HG03066 (cell line): Measurements from ENCODE around the gene PZP.
"Not testable (repeated sequence)": the region's sequence is repeated elsewhere in the genome, so short reads cannot be mapped to it uniquely, and the experiment has no call there.

Source experiments
- ATAC-seq: cut with Tn5 transposase; IDR thresholded peaks from one replicate; pipeline ENCODE4 v1.9.1; 2021; ENCODE audit warnings: low read depth; ENCODE audit not compliant: unreplicated experiment

PZP gene

GRCh38 chr12:9198012-9198411 lies 10.2 kb downstream of the PZP start:
- ATAC-seq: no peak

- ATAC-seq: no peak
Measured at GRCh38 chr12:9184276-9184675, 23.9 kb downstream of the PZP start.

DNA sequence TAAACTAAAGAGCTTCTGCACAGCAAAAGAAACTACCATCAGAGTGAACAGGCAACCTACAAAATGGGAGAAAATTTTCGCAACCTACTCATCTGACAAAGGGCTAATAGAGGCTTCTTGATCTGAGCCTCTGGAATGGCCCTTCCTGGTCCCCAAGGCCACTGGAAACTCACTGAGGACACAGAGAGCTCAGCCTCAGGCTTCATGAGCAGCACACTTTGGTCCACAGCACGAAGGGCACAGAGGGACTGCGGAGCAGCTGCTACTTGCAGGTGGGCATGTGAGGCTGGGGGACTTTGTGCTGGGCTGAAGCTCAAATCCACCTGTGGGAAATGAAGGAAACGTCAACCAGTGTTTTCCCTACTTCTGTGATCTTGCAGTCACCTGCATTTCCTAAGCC lies 27.4 kb downstream of the PZP start:
- ATAC-seq: no peak

GRCh38 chr12:9179781-9180180 lies 28.4 kb downstream of the PZP start:
- no peak for ATAC-seq

- ATAC-seq: no peak
Measured at GRCh38 chr12:9169979-9170634, 38.1 kb downstream of the PZP start.

DNA sequence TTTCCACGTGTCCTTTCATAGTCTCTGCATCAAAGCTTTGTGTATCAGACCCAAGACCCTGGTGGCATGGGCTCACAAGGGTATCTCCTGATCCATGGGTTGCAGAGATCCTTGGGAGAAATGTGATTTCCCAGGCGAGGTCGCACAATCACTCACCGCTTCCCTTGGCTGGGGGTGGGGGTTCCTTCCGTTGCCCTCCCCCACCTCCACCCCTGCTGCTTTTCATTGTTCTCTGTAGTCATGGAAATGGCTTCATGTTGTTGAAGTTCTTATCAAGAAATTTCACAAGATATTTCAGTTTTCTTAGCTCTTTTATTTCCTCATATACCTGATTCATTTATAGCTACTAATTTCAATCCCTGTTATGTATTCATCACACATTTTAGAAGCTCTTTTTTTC lies 40.9 kb downstream of the PZP start:
- ATAC-seq: not testable (repeated sequence)

- ATAC-seq: no peak
Measured at GRCh38 chr12:9163392-9163791, 44.8 kb downstream of the PZP start.

DNA sequence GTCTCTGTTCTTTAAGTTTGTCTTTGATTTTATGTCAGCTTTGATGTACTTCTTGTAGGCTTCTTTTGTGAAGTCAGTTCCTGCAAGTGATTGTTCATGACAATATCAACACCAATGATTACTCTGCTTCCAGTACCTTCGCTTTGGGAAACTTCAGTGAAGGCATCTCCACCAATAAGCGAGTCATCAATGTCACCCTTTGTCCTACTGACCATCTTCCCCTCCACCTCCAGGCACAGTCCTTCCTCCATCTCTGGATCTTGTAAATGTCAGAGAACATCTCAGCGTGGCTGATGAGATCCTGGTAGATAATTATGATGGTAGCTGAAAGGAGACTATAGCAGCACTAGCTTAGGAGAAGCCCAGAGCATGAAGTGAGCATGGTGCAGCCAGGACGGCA lies 52.1 kb downstream of the PZP start:
- no peak for ATAC-seq

DNA sequence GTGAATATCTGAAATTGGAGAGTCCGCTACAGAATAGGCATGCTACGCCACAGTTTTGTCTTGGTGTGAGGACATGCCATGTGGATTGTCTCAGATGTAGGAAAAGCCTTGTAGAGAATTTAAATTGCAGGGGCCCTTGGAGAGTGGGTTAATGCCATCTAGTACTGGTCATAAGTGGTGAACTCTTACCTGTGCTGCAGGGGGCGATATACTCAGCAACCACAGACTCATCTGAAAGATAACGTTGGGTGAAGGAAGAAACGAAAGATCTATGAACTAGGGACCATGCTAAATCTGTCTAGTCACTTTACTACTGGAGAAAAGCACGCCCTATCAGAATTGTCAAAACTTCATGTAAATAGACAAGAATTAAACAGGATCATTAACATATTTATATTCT lies 58.8 kb downstream of the PZP start:
- no peak for ATAC-seq

DNA sequence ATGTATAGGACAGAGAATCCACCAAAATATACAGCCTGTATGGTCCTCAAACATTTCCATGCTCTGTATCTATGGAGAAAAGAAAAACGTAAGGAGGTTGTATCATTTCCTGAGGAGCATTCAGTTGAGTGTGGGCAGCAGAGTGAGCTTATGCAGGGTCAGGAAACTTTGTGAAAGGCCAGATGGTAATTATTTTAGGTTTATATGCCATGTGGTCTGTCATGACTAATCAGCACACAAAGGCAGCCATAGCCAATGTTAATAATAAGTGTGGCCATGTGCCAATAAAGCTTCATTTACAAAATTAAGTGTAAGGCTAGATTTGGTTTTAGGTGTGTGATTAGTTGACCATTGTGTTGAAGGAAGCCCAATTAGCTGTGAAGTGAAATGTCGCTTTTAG lies 59.3 kb downstream of the PZP start:
- no peak for ATAC-seq

GRCh38 chr12:9147461-9147860 lies 60.7 kb downstream of the PZP start:
- ATAC-seq: no peak

DNA sequence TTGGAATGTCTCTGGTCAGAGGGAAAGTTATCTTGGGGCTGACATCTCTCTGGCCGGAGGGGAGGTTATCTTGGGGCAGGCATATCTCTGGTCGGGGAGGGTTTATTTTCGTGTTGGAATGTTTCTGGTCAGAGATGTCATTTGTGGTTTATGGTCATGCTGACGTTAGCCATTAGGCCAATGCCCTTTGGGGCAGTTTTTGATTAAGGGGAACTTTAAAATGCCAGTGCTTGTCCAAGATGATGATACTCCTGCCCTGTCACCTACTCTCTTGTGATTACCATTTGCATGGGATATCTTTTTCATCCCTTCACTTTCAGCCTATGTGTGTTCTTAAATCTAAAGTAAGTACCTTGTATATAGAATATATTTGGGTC lies 63.5 kb downstream of the PZP start:
- no peak for ATAC-seq

DNA sequence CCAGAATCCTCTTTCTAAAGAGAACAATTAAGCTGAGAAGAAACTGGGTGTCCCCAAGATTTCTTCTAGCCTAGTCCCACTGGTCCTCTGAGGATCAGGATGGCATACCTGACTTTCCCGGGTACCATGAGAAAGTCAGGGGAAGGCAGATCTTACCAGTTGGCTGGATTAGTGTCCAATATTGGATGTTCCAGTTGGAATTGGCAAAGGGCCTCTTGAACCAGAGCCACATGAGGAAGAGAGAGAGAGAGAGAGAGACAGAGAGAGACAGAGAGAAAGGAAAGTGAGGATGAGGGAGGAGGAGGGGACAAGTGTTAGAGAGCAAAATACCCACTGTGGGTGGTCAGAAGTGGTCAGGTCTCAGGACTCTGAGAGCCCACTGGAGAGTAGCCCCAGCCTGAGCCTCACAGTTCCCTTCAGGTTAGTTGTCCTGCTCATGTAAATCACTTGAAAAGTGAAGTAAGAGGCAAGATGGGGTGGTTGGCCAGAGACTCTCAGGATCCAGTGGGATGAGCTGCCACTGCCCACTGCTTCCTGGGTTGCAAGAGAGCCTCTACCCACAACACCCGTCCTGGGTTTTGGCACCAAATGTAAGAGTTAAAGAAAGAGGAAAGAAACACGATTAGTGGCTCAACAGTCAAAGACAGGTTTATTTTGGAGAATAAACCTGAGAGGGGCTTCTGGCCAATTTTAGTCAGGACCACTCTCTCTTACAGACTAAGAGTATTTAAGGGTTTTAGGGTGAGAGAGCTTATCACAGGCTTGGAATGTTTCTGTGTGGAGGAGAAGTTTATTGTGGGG lies 64.1 kb downstream of the PZP start:
- ATAC-seq: no peak

DNA sequence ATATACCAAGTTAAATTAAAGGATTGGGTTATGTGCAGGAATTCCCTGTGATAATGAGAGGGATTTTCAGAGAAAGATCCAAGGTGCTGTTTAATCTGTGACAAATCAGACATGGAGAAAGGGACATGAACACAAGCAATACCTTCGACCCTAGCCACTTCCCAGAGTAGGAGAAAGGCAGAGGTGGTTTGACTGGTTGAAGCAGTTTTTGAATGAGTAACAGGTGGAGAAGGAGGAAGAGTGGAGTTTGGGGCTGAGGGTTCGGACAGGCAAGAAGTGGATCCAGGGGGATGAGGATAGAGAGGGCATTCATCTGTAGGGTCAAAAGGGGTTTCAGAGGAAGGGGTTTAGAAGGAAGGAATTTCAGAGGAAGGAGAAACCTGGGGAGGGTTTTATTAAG lies 65.1 kb downstream of the PZP start:
- ATAC-seq: no peak

- ATAC-seq: not testable (repeated sequence)
Measured at GRCh38 chr12:9139588-9140290, 68.5 kb downstream of the PZP start.

- ATAC-seq: no peak
Measured at GRCh38 chr12:9135903-9136310, 72.3 kb downstream of the PZP start.

- ATAC-seq: no peak
Measured at GRCh38 chr12:9134981-9135628, 73.1 kb downstream of the PZP start.

DNA sequence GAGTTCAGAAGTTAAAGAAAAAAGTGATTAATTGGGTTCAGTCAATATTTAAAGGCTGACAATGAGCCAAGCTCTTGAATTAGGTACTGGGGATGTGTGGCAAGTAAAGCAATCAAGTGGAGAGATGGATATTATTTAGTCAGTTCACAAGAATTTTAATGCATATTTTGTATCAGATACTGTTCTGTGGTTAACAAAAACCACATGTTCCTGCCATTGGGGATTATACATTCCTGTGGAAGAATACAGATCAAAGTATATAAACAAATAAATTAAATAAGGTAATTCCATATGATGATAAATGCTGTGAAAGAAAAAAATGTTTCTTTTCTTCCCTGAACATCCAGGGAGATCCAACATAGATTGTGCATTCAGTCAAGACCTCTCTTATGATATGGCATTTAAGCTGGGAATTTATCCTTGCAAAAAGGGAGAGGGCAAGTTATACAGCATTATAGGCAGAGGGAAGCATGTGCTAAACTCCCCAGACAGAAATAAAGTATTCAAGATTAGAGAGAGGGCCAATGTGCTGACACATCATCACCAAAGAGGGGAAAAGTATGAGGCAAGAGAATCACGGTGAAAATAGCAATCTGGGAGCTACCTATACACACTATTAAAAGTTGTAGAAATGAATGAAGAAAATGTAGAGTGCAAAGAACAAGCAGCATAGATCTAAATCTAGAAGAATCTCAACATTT lies 74.8 kb downstream of the PZP start:
- no peak for ATAC-seq

- ATAC-seq: no peak
Measured at GRCh38 chr12:9132008-9132535, 76.1 kb downstream of the PZP start.

- no peak for ATAC-seq
Measured at GRCh38 chr12:9130244-9130643, 78.0 kb downstream of the PZP start.
